ENCODE results near the gene ZBTB7C.

Gene ZBTB7C

GRCh38 chr18:48075707-48076093 is 333.5 kb downstream of the ZBTB7C start:
- ATAC-seq: no peak

DNA sequence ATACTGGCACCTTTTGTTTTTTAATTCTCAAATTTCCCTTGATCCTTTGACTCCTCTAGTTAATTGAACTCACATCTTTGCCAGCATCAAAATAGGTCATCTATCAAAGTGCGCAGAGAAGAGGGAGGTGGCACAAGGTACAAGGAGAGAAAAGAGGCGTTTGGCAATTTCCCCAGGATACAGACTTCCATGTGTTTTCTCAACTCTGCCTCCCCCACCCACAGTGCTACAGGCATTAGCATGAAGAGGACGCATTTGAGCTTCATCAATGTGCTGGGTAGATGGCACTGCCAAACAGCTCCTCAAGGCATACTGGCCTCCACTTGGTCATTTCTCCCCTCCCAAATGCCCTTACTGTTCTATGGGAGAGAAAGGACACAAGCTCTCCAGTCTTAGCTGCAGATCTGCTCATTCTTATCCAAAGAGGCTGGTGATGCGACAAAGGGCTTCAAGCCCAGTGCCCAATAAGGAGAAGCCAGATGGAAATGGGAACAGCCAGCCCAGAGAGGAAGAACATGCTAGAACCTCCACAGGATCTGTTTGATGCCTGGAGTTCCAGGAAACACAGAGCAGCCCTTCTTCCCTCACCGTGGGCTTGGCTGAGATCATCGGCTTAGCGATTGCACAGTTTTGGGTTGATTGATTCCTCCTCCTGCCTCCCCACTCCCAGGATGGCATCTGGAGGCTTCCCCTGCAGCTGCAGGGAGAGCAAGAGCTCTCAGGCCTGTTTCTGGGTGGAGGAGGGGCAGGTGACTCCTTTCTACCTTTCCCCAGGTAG is 334.1 kb downstream of the ZBTB7C start:
- ATAC-seq: no peak

GRCh38 chr18:48073211-48073930 is 335.8 kb downstream of the ZBTB7C start:
- ATAC-seq: no peak

DNA sequence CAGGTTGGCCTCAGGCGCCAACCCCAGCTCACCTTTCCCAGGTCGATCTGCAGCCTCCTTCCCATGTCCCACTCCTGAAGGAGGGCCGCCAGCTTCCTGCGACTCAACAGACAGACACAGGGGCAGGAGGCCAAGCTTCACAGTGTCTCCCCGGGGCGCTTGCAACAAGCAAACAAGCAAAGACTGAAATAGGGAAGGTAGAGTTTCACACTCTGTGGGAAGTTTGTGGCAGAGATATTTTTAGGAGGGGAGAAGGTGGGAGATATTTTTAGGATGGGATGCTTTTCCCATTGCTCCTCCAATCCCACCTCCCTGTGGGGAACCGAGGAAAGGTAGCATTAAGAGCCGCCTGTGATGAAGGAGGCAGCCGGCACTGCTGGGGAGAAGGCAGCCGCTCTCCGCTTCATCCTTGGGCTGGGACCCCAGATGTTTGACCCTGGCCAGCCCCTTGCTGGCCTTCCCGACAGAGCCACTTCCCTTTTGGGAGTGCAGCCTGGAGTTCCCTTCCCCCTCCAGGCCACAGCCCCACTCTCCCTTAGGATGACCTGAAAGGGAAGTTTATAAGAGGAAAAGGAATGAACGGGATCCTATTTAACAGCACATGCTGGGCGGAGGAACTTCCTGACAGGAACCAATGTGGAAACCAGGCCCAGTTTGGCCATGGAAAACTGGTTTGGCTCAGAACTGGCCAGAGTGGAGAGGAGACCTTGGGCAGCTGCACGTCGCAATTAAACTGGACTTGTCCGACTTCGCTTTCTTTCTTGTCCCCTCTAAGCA is 336.6 kb downstream of the ZBTB7C start:
- no peak for ATAC-seq

DNA sequence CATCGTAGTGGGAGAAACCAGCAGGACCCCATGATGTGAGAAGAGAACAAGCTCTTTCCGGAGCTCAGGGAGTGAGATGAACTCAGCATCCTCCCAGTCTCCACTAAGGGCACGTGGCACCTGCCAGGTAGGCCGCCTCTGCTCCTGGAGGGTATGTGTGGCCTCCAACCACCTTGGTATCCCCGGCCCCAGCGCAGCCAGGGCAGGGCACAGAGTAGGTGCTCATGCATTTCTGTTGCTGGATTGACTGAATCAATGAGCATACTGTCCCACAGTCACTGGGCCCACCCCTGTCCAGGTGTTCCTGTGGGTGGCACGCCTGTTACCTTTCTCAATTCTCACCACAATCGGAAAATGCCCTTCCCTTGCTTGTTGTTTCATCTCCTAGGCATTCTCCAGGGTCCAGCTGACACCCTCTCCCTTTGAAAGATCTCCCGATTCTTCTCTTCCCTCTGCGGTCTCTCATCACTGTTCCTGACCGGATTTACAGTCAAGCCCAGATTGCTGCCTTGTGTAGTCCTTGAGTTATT is 340.2 kb downstream of the ZBTB7C start:
- ATAC-seq: no peak

- ATAC-seq: no peak
These were observed 342.9 kb downstream of the ZBTB7C start for GRCh38 chr18:48066225-48066652.

DNA sequence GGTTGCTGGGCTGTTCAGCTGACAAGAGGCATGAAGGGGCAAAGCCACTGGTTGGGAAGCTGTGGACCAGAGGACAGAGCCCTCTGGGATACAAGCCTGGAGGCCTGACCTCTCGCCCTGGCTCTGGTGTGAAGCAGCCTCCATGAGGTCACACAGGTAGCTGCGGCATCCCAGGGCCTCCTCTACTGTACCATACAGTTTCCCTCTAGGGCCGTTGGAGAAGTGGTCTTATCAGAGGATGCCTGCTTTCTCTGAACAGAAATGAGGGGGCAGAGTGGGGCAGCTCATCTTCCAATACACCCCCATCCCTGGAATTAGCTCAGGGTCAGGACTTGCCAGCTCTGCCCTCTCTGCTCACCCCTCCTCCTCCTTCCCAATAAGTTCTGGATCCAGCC is 343.6 kb downstream of the ZBTB7C start:
- no peak for ATAC-seq

DNA sequence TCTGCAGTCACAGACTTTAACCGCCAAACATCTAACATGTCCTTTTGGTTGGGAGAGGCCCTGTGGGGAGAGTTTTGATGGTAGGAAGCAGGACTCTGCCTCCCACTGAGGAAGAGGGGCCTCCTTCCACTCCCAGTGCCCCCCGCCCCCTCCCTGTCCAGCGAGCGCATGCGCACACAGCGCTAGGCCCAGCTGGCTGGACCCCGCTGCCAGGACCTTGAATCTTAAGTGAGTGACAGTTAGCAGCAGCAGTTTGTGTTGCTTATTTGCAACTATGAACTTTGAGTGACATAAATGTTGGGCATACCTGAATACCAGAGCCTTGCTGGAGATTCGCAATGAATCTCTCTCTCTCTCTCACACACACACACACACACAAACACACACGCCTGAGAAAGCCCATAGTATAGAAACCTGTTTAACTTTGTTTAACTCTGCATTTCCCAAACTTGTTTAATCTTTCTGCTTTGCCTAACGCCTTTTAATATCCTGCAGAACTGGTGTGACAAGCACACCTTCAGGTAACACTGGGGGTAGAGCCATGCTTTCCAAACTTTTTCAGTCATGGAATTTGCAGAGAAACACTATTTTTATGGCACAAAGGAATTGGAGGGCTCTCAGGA is 344.1 kb downstream of the ZBTB7C start:
- ATAC-seq: no peak

DNA sequence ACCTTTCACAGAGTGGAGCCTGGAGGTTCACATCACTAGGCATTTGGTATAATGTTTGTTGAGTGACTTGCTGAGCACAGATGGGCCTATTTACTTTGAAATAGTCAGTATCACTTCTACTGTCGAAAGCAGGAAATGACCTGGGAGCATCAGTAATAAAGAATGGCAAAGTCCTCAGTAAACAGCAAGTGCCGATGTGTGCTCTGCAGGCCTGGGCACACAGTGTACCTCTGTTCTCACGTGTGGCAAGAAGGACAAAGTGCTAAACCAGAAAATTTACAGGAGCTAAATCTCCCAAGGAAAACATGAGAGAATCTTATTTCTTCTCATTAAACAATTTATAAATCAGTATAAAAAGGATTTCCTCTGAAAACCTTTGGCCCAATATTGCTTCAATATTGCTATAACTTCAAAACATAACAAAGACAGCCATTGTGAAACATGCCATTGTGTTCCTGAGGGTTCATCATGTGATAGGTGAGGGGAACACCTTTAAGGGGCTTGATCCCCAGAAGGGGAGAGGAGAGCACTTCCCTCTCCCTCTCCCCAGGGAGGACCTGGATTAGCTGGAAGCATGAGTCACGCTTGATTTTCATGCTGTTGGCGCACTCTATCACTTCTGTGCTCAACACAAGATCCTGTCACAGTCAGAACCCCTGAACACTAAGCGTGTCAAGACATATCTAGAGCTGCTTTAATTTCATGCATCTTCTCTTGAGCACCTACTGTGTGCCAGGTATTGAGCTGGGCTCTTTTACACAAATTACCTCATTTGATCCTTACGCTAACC is 347.2 kb downstream of the ZBTB7C start:
- no peak for ATAC-seq

GRCh38 chr18:48060970-48061369 is 348.2 kb downstream of the ZBTB7C start:
- no peak for ATAC-seq

DNA sequence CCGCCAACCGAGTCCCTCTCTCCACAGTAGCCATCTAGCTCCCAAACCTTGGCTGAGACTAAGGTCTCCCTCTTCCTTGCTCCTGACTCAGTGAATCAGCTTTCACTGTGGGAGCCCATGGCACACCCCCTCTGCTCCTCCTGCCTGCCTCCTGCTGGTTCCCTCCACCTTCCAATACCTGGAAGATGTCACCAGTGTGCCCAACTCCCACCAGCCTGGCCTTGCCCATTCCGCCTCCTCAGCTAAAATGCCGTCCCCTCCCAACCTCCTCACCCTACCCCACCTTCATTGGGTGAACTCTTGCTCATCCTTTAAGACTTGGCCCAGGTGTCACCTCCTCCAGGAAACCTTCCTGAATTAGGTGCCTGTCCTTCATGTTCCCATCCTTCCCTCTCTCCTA is 348.8 kb downstream of the ZBTB7C start:
- no peak for ATAC-seq

DNA sequence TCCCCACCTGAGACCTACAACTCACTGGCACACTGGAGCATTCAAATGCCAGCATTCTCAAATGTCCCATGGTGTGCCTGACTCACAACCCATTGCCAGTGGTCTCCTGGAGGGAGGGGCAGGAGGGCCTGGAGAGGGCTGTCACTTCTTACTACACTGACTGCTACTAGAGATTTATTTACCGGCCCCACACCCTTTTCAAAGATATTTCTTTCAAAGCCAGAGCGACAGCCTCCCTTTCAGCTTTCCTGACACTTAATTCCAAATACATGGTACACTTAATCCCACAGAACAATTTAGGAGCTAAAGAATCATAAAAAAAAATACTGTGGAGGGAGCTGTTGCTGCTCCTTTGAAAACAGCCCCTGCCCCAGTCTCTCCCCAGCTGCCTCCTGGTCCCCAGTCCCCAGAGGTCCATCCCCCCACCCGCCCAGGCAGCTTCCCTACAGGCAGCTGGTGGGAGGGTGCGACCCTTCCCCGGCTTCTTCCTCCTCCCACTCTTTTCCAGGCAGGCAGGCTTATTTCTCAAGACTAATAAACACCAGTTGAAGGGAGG is 349.6 kb downstream of the ZBTB7C start:
- ATAC-seq: no peak

DNA sequence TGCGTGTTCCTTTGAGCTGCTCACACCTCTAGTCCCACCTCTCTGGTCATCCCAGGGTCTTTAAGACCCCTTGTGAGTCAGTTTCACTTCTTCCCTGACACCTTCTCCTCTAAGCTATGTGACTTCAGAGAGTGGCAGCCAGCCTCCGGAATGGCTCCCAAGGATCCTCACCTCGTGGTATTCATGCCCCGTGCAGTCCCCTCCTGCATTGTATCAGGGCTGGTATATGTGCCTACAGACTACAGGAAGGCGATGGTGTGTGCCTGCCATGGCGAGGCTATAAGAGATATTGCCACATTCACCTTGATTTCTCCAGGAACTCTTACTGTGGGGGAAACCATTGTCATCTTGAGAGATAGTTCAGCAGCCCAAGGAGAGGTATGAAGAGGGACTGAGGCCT is 350.7 kb downstream of the ZBTB7C start:
- ATAC-seq: no peak

GRCh38 chr18:48057018-48057417 is 352.2 kb downstream of the ZBTB7C start:
- ATAC-seq: no peak

- no peak for ATAC-seq
These were observed 353.8 kb downstream of the ZBTB7C start for GRCh38 chr18:48055351-48055750.

DNA sequence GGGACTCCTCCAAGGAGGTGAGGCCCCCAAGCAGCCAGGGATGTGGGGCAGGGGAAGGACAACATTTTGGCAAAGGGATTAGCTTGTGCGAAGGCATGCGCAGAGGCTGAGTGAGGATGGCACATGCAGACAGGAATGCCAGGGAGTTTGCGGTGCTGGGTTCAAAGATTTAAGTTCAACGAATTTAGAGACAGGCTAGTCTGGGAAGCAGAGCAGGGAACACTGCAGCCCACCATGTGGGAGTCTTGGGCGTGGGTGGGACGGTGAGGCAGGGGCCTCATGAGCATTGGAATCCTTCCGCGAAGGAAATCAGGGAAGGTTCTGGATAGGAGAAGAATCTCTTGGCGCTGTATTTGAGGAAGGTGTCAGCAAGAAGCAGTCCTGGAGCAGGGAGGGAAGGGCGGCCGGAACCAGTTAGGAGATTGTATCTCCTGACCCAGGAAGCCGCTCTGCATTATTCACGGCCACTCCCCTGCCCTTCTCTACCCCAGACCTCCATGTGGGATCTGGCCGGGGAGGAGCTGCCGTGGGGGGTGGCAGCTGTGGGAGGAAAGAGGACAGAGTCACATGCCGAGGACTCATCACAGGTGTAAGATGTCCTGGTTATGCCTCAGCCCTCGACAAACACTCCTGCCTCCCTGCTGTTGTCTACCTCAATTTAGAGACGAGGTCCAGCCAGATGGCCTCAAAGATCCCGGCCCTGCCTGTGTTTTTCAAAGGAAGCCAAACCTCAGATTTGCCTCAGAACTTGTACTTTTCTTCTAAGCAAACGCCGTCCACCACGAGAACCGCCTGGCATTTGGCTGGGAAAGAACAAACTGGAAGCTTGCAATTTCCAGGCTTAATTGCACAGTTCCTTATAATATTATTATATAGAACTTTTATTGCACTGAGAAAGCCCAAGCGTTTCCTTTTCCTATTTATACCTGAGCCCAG is 355.0 kb downstream of the ZBTB7C start:
- no peak for ATAC-seq

DNA sequence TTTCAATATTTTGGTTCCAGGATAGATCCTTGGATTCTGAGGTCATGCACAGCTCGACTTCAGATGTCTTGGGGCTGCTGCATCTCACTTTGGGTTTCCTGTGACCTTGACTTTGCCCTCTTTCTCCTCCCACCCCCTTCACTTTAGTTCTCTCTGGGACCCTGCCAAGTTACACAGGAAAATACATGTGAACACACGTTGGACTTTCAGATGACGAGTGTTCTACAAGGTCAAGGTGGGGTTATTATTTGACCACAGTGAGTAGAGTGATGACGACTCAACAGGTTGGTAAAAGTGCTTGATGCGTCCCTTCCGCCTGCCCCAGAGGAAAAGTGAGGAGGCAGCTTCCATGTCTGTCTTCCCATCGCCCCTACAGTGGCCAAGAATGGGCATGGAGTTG is 356.3 kb downstream of the ZBTB7C start:
- ATAC-seq: no peak

- ATAC-seq: no peak
These were observed 357.0 kb downstream of the ZBTB7C start for GRCh38 chr18:48051945-48052840.

- ATAC-seq: peak in 1 of 2 donors; percentile 7
These were observed 359.0 kb downstream of the ZBTB7C start for GRCh38 chr18:48050176-48050575.

All from activated CD4-positive, CD25-positive, alpha-beta regulatory T cell treated with anti-CD3 and anti-CD28 coated beads, Interleukin-2, amount 50 U/mL, for 24 hours (primary cell).